Mesendoderm (in vitro differentiated cells): ENCODE data around the gene WBP11.
A peak's percentile ranks its signal among the peaks of the same experiment; 100 is the strongest.

Experiments
- DNase-seq: peaks from one replicate; pipeline ENCODE4 v3.0.0; 2013
- H2AK5ac ChIP-seq: 2 replicates; pipeline ENCODE4 v1.6.1; 2013; ENCODE audit warnings: low read length, inconsistent platforms
- H2BK120ac ChIP-seq: 2 replicates; pipeline ENCODE4 v1.6.1; 2013; ENCODE audit warnings: low read depth, mild to moderate bottlenecking, low read length, moderate library complexity, mixed read lengths
- H2BK15ac ChIP-seq: replicated peaks from 2 replicates; pipeline ENCODE4 v1.6.1; 2013; ENCODE audit warnings: low read depth, mild to moderate bottlenecking, moderate library complexity
- H2BK5ac ChIP-seq: 2 replicates; pipeline ENCODE4 v1.6.1; 2013; ENCODE audit warnings: low read length, inconsistent platforms
- H3K18ac ChIP-seq: 2 replicates; pipeline ENCODE4 v1.6.1; 2013; ENCODE audit warnings: mild to moderate bottlenecking, low read length, mixed read lengths
- H3K23ac ChIP-seq: one replicate; pipeline ENCODE4 v1.6.1; 2013; ENCODE audit warnings: low read length
- H3K27ac ChIP-seq: 2 replicates; pipeline ENCODE4 v1.5.1; 2013; ENCODE audit warnings: low read depth, mild to moderate bottlenecking, inconsistent platforms, low read length, moderate library complexity
- H3K27me3 ChIP-seq: 2 replicates; pipeline ENCODE4 v1.6.1; 2013; ENCODE audit warnings: low read length, control low read depth, mild to moderate bottlenecking, inconsistent platforms; ENCODE audit not compliant: insufficient read depth, poor library complexity
- H3K36me3 ChIP-seq: 2 replicates; pipeline ENCODE4 v1.6.1; 2013; ENCODE audit warnings: low read length, inconsistent platforms; ENCODE audit not compliant: control insufficient read depth, insufficient read depth
- H3K4ac ChIP-seq: one replicate; pipeline ENCODE4 v1.6.1; 2013; ENCODE audit warnings: low read depth, mild to moderate bottlenecking, low read length, moderate library complexity
- H3K4me1 ChIP-seq: 2 replicates; pipeline ENCODE4 v1.6.1; 2013; ENCODE audit warnings: low read depth, low read length, inconsistent platforms; ENCODE audit not compliant: control insufficient read depth
- H3K4me2 ChIP-seq: 2 replicates; pipeline ENCODE4 v1.6.1; 2013; ENCODE audit warnings: low read length
- H3K4me3 ChIP-seq: 2 replicates; pipeline ENCODE4 v1.5.1; 2013; ENCODE audit warnings: mild to moderate bottlenecking, low read length
- H3K56ac ChIP-seq: one replicate; pipeline ENCODE4 v1.6.1; 2013; ENCODE audit warnings: low read length
- H3K79me1 ChIP-seq: 2 replicates; pipeline ENCODE4 v1.6.1; 2013; ENCODE audit warnings: low read length, inconsistent platforms
- H3K79me2 ChIP-seq: 2 replicates; pipeline ENCODE4 v1.6.1; 2013; ENCODE audit warnings: mild to moderate bottlenecking, low read length; ENCODE audit not compliant: control insufficient read depth, insufficient read depth
- H3K9ac ChIP-seq: 2 replicates; pipeline ENCODE4 v1.6.1; 2013; ENCODE audit warnings: low read length, inconsistent platforms
- H4K5ac ChIP-seq: one replicate; pipeline ENCODE4 v1.6.1; 2013; ENCODE audit warnings: low read length
- H4K8ac ChIP-seq: one replicate; pipeline ENCODE4 v1.6.1; 2013; ENCODE audit warnings: low read depth, mild to moderate bottlenecking, control low read depth, low read length, moderate library complexity
- WGBS: extraction: QIAGEN DNeasy Blood & Tissue Kit; methylation state at CpG from one replicate; pipeline ENCODE4 v1.1.7; 2013; ENCODE audit warnings: low lambda C conversion rate, missing lambda C conversion rate; ENCODE audit not compliant: insufficient coverage; ENCODE audit errors: extremely low coverage; 5-methylcytosine and 5-hydroxymethylcytosine counted together

The WBP11 gene

GRCh38 chr12:14840616-14841015 is 37.3 kb upstream of the WBP11 start:
- no peak overlapping the region for H3K27ac ChIP-seq

GRCh38 chr12:14839262-14839661 is 36.0 kb upstream of the WBP11 start:
- no peak overlapping the region for H3K18ac ChIP-seq
- H3K27me3 ChIP-seq, result no peaks in the 10 kb centered on the region
- no peak overlapping the region for H3K56ac ChIP-seq
- no peak overlapping the region for H3K4me3 ChIP-seq
- WGBS, result no CpG with 5 or more reads among the region's 1 CpG
- no peak overlapping the region for H2BK5ac ChIP-seq
- H2BK15ac ChIP-seq, result no peak overlapping the region
- no peak overlapping the region for H3K27ac ChIP-seq
- H4K5ac ChIP-seq, result no peak overlapping the region
- H3K36me3 ChIP-seq, result no peaks in the 10 kb centered on the region
- no peak overlapping the region for H3K23ac ChIP-seq
- no peaks in the 10 kb centered on the region for H3K4me1 ChIP-seq
- H3K4me2 ChIP-seq, result no peak overlapping the region
- DNase-seq, result no peak
- no peaks in the 10 kb centered on the region for H3K79me1 ChIP-seq
- no peak overlapping the region for H2BK120ac ChIP-seq
- no peak overlapping the region for H2AK5ac ChIP-seq
- H4K8ac ChIP-seq, result no peak overlapping the region
- no peak overlapping the region for H3K9ac ChIP-seq
- H3K79me2 ChIP-seq, result no peaks in the 10 kb centered on the region
- H3K4ac ChIP-seq, result no peak overlapping the region

More at GRCh38 chr12:14840616-14841015, 37.3 kb upstream of the WBP11 start:
- no peaks in the 10 kb centered on the region for H3K36me3 ChIP-seq
- H2BK120ac ChIP-seq, result no peak overlapping the region
- H3K27me3 ChIP-seq, result no peaks in the 10 kb centered on the region
- no peak overlapping the region for H3K4ac ChIP-seq
- H2BK5ac ChIP-seq, result no peak overlapping the region
- H3K9ac ChIP-seq, result no peak overlapping the region
- no peaks in the 10 kb centered on the region for H3K79me2 ChIP-seq
- no peak overlapping the region for H3K4me2 ChIP-seq
- no peak overlapping the region for H2BK15ac ChIP-seq
- no peak overlapping the region for H4K8ac ChIP-seq
- H3K79me1 ChIP-seq, result no peaks in the 10 kb centered on the region
- H2AK5ac ChIP-seq, result no peak overlapping the region
- H4K5ac ChIP-seq, result no peak overlapping the region
- no peak overlapping the region for H3K56ac ChIP-seq
- H3K4me3 ChIP-seq, result no peak overlapping the region
- no peak overlapping the region for H3K18ac ChIP-seq
- WGBS, result no CpG with 5 or more reads among the region's 4 CpGs
- no peak for DNase-seq
- H3K4me1 ChIP-seq, result no peaks in the 10 kb centered on the region
- H3K23ac ChIP-seq, result no peak overlapping the region

- no CpG with 5 or more reads among the region's 7 CpGs for WGBS
- Histone ChIP-seq H3K4me1 (no peaks in the 10 kb centered on the region), H3K56ac (no peak overlapping the region), H3K27ac (no peak overlapping the region), H4K5ac (no peak overlapping the region), H3K18ac (no peak overlapping the region), H3K4me2 (no peak overlapping the region), H3K23ac (no peak overlapping the region), H3K79me2 (no peaks in the 10 kb centered on the region), H3K4ac (no peak overlapping the region), H2BK120ac (no peak overlapping the region), H3K27me3 (no peaks in the 10 kb centered on the region), H2BK5ac (no peak overlapping the region), H3K79me1 (no peaks in the 10 kb centered on the region), H3K36me3 (no peaks in the 10 kb centered on the region), H3K4me3 (no peak overlapping the region), H3K9ac (no peak overlapping the region), H4K8ac (no peak overlapping the region), H2AK5ac (no peak overlapping the region), H2BK15ac (no peak overlapping the region)
- peak; percentile 79 for DNase-seq
These were observed 33.3 kb upstream of the WBP11 start for GRCh38 chr12:14836336-14837210.

- Histone ChIP-seq H2BK120ac (no peak overlapping the region), H3K4ac (no peak overlapping the region), H3K9ac (no peak overlapping the region), H3K18ac (no peak overlapping the region), H3K79me2 (no peaks in the 10 kb centered on the region), H2AK5ac (no peak overlapping the region), H3K27me3 (no peaks in the 10 kb centered on the region), H3K27ac (no peak overlapping the region), H4K5ac (no peak overlapping the region), H2BK5ac (no peak overlapping the region), H3K56ac (no peak overlapping the region), H3K4me2 (no peak overlapping the region), H3K23ac (no peak overlapping the region), H3K36me3 (no peaks in the 10 kb centered on the region), H3K4me3 (no peak overlapping the region), H3K79me1 (no peaks in the 10 kb centered on the region), H4K8ac (no peak overlapping the region), H3K4me1 (no peaks in the 10 kb centered on the region), H2BK15ac (no peak overlapping the region)
- DNase-seq, result no peak
These were observed 31.2 kb upstream of the WBP11 start for GRCh38 chr12:14834509-14834908.

- WGBS, result no CpG with 5 or more reads among the region's 1 CpG
These were observed 30.7 kb upstream of the WBP11 start for GRCh38 chr12:14833952-14834351.

GRCh38 chr12:14833336-14833735 is 30.1 kb upstream of the WBP11 start:
- Histone ChIP-seq H3K4me3 (no peak overlapping the region), H4K8ac (no peak overlapping the region), H4K5ac (no peak overlapping the region), H3K4me1 (no peaks in the 10 kb centered on the region), H3K18ac (no peak overlapping the region), H2BK120ac (no peak overlapping the region), H3K79me1 (no peaks in the 10 kb centered on the region), H3K56ac (no peak overlapping the region), H2BK15ac (no peak overlapping the region), H3K9ac (no peak overlapping the region), H3K23ac (no peak overlapping the region), H3K36me3 (no peaks in the 10 kb centered on the region), H2AK5ac (no peak overlapping the region), H3K4me2 (no peak overlapping the region), H3K79me2 (no peaks in the 10 kb centered on the region), H2BK5ac (no peak overlapping the region), H3K27ac (no peak overlapping the region), H3K4ac (no peak overlapping the region), H3K27me3 (no peaks in the 10 kb centered on the region)
- WGBS, result no CpG with 5 or more reads among the region's 3 CpGs
- no peak for DNase-seq

More at GRCh38 chr12:14833952-14834351, 30.7 kb upstream of the WBP11 start:
- Histone ChIP-seq H3K36me3 (no peaks in the 10 kb centered on the region), H3K4me3 (no peak overlapping the region), H3K4me2 (no peak overlapping the region), H2BK120ac (no peak overlapping the region), H3K18ac (no peak overlapping the region), H3K27me3 (no peaks in the 10 kb centered on the region), H3K9ac (no peak overlapping the region), H3K79me1 (no peaks in the 10 kb centered on the region), H3K27ac (no peak overlapping the region), H2AK5ac (no peak overlapping the region), H3K23ac (no peak overlapping the region), H4K5ac (no peak overlapping the region), H3K4ac (no peak overlapping the region), H4K8ac (no peak overlapping the region), H2BK5ac (no peak overlapping the region), H3K79me2 (no peaks in the 10 kb centered on the region), H2BK15ac (no peak overlapping the region), H3K56ac (no peak overlapping the region), H3K4me1 (no peaks in the 10 kb centered on the region)
- DNase-seq, result no peak
